Cortex of kidney (tissue), 1 donor: ENCODE results near the gene AKAP1.
"Not testable (repeated sequence)": the region's sequence is repeated elsewhere in the genome, so short reads cannot be mapped to it uniquely, and the experiment has no call there.

Source experiments
- DNase-seq: peaks from one replicate; lab custom pipeline; 2025; lab: John Stamatoyannopoulos, UW

The AKAP1 gene

GRCh38 chr17:57077000-57077399, 8.0 kb upstream of the AKAP1 start:
- DNase-seq, result no peak

DNA sequence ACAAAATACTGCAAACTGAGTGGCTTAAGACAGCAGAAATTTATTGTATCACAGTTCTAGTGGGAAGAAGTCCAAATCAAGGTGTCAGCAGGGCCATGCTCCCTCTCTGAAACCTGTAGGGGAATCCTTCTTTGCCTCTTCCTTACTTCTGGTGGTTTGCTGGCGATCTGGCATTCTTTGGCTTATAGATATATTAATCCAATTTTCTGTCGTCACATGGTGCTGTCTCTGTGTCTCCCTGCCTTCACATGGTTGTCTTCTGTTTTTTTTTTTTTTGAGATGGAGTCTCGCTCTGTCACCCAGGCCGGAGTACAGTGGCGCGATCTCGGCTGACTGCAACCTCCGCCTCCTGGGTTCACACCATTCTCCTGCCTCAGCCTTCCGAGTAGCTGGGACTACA, 6.8 kb upstream of the AKAP1 start:
- no peak for DNase-seq

DNA sequence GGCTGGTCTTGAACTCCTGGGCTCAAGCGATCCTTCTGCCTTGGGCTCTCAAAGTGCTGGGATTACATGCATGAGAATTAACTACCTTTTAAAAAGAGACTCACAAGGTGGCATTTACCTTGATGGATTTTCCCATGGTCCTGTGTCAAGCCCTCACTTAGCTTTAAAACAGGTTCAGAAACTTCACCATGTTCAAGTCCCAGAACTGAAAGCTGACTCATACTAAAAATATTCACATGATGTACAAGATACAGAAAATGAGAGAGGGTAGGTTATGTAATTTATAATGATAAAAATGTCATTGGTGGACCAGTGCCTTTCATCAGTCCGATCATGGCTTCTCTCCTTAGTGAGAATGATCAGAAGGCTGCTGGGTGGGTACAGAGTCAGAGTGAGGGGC, 4.3 kb upstream of the AKAP1 start:
- DNase-seq, result no peak

DNA sequence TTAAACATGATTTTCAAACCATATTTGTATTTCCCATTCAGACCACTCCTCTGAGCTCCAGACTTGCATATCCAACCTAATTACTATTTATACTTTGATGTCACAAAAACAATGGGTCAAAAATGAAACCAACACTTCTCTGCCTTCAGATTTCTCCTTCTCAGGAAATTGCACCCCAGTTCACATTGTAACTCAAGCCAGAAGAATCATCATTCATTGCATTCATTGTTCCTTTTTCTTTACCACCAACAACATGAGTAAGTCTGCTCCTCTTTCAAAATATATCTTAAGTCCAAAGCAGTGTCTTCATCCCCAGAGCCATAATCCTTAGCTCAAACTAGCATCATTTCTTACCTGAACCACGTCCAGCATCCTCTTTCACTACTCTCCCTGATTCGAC, 2.6 kb upstream of the AKAP1 start:
- DNase-seq, result no peak

- DNase-seq, result no peak
These were observed 665 bp upstream of the AKAP1 start for GRCh38 chr17:57084361-57084801.

DNA sequence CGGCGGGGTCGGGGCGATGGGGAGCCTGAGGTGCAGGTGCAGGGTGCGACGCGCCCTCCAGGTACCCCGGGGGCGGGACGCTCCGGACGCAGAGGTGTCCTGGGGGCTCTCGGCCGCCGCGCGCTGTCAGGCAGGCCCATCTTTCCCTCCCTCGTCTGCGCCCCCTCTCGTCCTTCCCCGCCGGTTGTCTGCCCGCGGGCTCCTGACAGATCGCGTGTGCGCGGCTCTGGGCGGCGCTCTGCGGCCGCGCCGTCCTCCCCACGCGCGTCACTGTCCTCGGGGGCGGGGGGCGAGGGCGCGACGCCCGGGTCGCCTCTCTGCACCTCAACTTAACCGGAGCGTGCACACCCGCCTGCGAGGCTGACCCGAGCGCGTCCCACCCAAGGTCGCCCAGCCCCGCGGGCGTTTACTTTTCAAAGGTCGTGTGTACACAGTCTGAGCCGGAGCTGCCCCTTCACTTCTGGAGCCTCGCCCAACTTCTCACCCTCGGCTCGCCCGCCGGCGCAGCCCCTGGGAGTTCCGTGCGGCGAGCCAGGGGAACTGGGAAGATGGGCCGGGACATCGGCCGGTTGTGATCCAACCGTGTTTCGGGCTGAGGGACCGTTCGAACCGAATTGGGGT, 512 bp downstream of the AKAP1 start:
- DNase-seq, result no peak

DNA sequence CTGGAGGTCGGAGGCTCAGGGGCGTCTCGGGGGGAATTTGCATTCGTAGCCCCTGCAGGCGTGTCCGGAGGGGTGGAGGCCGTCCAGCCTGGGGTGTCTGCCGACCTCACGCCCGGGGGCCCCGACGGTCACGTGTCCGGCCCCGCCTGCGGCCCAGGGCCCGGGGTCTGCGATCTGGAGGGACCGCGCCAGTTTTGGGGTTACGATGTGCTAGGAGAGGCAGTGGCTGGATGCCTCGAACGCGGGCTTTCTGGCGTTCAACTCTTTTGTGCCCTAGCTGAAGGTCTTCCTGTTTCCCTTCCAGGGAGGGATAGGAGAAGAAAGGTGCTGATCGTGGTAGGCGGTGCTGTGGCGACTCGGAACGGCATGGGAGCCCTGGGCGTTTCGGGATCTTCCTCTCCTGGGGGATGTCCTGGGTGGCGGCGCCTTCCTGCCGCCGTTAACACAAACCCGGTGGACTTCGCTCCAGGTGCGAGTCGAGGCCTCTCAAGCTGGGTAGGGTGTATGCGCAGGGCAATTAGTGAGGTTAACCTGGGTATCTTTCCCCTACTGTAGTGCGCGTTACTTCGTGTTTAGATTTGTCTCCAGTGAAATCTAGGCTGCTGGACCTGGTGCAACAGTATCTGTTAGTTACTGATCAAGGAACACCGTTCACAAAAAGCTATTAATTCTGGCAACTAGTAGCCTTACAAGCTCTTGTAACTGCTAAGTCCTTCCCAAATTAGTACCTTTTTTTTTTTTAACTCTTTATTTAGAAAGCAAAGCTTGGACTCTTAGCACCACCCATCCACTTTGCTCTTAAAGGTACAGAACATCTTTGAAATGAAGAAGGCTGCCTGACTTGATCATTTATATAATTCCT, 1.3 kb downstream of the AKAP1 start:
- DNase-seq, result no peak

- DNase-seq, result no peak
These were observed 3.3 kb downstream of the AKAP1 start for GRCh38 chr17:57088298-57088697.

DNA sequence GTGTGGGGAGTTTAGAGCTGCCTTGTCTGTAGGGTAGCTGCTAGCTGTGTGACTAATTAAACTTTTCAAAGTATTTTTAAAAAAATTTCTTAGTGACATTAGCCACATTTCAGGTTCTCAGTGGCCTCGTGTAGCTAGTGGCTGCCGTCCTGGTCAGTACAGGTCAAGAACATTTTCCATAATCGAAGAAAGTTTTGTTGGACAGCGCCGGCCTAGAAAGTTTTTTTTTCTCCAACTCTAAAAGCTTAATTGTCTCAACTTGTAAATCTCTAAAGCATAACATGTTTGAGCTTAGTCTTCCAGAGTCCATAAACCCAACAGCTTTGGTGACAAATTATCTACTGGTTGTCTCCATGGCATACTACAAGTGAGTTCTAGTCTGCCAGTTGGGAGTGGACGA, 4.3 kb downstream of the AKAP1 start:
- no peak for DNase-seq

DNA sequence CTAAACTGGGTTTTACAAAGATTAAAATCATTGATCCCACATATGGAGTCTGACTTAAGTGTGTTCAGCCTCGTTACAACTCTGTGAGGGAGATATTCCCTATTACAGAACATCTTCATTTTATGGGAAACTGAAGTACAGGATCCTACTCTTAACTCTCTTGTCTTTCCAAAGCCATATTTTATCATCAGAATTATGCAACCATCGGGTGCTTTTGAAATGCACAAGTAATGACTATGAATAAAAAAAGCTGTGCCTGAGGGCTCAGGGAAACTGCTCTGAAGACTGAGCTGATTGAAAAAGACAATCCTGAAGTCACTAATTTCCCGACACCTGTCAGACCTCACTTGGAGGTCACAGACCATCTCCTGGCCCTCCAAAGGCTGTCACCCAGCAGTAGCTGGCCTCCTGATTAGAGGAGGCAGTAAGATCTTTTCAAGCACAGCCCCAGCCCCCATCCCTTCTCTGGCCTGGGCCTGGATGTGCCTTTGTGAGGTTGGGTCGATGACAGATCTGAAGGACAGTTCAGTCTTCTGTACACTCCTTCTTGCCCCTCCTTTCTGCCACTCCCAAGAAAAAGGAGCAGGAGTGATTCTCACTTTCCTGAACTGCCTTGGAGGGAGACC, 5.6 kb downstream of the AKAP1 start:
- DNase-seq, result no peak

DNA sequence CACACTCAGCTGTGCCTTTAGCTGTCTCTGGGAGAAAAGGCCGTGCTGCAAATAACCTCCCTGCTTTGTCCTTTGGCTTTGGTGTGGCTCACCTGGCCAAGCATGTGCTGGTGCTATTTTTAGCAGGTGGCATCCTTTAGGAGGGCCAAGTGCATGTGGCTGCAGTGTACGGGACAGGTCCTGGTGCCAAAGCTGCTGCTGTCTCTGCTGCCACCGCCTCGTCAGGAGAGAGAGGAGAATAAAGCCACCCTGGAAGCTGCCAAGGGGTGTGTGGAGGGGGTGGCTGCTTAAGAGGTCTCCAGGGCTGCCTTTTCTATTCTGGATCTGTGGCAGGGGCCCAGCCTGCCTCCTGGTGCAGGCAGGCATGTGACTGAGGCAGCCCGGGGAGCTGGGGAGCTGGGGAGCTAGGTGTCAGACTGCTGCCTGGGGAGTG, 6.2 kb downstream of the AKAP1 start:
- DNase-seq, result no peak

- DNase-seq, result no peak
These were observed 7.1 kb downstream of the AKAP1 start for GRCh38 chr17:57092171-57092570.

GRCh38 chr17:57092779-57093178, 7.7 kb downstream of the AKAP1 start:
- DNase-seq, result no peak

DNA sequence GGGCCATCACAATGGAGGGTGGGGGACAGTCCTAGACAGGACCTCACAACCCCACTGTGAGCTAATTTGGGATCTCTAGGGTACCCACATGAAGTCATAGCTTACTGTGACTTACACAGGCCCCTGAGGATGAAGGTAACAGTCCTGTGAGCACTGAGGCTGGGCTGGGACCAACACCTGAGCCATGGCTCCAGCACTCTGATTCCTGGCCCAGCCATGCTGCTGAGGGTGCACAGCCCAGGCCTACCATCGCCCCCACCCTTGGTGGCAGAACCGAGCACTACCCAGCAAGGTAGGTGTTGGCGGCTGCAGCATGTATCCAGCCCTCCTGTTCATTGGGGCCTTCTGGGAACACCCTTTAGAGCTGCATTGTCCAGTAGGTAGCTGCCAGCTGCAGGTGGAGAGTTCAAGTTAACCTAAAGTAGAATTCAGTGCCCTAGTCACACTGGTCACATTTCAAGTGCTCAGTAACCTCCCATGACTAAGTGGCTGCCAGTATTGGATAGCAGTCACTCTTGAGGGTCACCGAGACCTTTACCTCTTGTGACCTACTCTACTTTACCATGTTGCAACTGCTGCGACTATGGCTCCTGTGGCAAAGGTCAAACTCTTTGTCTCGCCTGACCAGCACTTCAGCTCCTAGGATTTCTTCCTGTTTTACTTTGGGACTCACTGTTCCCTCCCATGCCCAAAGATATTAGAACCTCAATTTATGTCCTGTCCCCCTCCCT, 11.6 kb downstream of the AKAP1 start:
- no peak for DNase-seq

DNA sequence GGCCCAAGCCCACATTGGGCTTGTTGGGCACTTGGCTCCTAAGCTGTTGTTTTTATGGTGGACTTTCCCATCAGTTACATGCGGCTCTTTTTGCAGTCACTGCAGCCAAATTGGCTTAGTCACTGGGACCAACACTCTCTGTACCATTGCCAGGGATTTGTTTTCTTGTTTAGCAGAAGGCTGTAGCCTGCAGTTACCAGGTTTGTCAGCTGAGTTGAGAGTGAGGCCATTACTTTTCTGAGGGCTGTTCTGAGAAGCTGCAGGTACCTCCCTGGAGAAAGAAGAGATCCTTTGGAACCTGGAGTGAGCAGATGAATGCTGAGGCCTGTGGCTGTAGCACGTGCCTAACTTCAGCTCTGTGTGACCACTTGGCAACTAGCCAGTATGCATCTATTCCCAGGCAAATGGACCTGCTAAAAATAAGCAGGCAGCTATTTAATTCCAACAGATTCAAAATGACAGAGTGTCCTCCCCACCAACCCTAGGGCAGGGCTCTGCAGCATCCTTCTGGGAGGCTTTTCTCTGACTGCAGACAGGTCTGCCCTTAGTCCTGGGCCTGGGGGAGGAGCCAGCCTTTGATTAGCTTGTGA, 12.9 kb downstream of the AKAP1 start:
- no peak for DNase-seq

GRCh38 chr17:57099165-57099564, 14.1 kb downstream of the AKAP1 start:
- no peak for DNase-seq

DNA sequence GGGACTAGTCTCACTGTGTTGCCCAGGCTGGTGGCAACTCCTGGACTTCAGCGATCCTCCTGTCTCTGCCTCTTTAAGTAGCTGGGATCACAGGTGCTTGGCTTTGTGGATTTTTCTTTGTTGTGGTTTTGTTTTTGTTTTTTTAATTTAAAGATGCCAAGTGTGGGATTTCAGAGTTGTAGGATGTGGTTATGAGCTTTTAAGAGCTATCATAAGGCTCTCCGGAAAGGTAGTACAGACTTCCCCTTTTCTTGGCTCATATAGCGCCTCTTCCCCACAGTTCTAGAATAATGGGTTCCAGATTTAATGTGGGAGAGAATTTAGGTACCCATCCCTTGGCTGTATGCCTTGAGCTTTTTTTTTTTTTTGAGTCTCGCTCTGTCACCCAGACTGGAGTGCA, 17.1 kb downstream of the AKAP1 start:
- DNase-seq, result no peak

GRCh38 chr17:57102660-57103059, 17.6 kb downstream of the AKAP1 start:
- DNase-seq, result not testable (repeated sequence)

DNA sequence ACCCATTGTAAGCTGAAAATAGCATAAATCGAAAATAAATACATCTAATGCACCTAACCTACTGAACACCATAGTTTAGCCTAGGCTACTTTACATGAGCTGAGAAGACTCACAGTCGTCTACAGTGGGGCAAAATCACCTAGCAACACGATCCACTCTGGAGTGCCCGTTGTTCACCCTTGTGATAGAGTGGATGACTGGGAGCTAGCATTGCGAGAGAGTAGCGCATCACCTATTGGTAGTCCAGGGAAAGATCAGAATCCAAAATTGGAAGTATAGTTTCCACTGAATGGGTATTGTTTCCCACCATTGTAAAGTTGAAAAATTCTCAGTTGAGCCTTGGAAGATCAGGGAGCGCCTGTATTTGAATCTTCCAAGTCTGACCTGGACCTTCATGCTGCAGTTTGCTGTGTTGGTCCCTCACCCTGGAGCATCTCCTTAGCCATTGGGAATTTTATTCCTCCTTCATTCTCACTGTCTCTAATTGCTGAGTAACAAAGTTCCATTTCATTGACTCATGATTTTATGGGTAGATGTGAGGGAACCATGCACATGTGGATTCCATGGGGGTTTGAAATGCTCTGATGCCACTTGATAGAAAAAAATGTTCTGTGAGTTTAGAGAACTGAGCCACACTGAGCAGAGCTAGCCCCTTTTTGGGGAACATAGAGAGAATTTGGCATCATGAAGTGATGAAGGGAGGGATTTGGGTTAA, 19.6 kb downstream of the AKAP1 start:
- no peak for DNase-seq

DNA sequence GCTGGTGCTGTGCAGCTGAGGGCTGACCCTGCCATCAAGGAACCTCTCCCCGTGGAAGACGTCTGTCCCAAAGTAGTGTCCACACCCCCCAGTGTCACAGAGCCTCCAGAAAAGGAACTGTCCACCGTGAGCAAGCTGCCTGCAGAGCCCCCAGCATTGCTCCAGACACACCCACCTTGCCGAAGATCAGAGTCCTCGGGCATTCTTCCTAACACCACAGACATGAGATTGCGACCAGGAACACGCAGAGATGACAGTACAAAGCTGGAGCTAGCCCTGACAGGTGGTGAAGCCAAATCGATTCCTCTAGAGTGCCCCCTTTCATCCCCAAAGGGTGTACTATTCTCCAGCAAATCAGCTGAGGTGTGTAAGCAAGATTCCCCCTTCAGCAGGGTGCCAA, 20.5 kb downstream of the AKAP1 start:
- no peak for DNase-seq

DNA sequence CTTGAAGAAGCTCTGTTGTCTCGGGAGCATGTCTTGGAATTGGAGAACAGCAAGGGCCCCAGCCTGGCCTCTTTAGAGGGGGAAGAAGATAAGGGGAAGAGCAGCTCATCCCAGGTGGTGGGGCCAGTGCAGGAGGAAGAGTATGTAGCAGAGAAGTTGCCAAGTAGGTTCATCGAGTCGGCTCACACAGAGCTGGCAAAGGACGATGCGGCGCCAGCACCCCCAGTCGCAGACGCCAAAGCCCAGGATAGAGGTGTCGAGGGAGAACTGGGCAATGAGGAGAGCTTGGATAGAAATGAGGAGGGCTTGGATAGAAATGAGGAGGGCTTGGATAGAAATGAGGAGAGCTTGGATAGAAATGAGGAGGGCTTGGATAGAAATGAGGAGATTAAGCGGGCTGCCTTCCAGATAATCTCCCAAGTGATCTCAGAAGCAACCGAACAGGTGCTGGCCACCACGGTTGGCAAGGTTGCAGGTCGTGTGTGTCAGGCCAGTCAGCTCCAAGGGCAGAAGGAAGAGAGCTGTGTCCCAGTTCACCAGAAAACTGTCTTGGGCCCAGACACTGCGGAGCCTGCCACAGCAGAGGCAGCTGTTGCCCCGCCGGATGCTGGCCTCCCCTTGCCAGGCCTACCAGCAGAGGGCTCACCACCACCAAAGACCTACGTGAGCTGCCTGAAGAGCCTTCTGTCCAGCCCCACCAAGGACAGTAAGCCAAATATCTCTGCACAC, 21.2 kb downstream of the AKAP1 start:
- DNase-seq, result no peak
